ENCODE results near the gene STIP1.

DNA sequence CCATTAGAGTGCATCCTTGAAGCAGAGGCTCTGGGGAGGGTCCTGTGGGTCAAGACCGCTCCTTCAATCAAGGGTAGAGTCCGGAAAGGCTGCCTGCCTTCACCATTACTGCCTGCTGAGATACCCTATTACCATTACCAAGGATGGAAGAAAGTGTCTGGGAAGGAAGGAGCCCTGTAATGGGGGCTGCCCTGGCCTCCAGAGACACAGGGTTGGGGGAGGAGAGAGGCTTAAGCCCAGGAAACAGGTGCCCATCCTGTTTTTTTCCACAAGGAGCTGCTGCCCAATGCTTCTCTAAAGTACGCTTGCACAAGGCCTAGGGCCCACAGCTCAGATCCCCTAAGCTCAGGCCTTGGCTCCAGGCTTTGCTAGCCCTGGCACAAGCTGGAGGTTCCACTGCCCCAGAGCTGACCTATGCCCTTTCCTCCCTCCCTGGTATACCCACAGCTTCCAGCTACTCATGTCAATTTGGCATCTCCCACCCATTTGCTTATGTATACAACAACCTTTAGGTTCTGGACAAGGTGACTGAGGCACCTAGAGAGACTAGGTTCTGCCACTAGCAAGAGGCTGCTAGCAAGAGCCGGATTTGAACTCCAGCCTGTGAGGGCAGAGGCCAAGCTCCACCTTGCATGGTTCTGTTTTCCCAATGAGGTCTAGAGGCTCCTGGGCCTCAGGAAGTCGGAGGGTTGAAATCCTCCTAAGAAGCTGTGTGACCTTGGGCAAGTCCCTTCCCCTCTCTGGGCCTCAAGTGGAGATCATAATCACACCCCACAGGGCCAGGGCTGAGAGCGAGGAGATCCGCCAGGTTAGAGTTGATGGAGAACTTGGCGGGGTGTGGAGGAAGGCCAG, 63.8 kb downstream of the STIP1 start:
- TF ChIP-seq EZH2 (IDR thresholded peaks at IDR 0.05) (no peak), POLR2A (IDR thresholded peaks at IDR 0.05; ENCODE audit: borderline replicate concordance, extremely low read depth, insufficient read depth, insufficient read length) (no peak), RAD21 (IDR thresholded peaks at IDR 0.05; ENCODE audit: low read depth) (no peak)
- TF ChIP-seq, protein P1, sequence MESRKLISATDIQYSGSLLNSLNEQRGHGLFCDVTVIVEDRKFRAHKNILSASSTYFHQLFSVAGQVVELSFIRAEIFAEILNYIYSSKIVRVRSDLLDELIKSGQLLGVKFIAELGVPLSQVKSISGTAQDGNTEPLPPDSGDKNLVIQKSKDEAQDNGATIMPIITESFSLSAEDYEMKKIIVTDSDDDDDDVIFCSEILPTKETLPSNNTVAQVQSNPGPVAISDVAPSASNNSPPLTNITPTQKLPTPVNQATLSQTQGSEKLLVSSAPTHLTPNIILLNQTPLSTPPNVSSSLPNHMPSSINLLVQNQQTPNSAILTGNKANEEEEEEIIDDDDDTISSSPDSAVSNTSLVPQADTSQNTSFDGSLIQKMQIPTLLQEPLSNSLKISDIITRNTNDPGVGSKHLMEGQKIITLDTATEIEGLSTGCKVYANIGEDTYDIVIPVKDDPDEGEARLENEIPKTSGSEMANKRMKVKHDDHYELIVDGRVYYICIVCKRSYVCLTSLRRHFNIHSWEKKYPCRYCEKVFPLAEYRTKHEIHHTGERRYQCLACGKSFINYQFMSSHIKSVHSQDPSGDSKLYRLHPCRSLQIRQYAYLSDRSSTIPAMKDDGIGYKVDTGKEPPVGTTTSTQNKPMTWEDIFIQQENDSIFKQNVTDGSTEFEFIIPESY (IDR thresholded peaks at IDR 0.05; ENCODE audit: extremely low read depth, insufficient replicate concordance, low read length): no peak
- TF ChIP-seq, protein P2, sequence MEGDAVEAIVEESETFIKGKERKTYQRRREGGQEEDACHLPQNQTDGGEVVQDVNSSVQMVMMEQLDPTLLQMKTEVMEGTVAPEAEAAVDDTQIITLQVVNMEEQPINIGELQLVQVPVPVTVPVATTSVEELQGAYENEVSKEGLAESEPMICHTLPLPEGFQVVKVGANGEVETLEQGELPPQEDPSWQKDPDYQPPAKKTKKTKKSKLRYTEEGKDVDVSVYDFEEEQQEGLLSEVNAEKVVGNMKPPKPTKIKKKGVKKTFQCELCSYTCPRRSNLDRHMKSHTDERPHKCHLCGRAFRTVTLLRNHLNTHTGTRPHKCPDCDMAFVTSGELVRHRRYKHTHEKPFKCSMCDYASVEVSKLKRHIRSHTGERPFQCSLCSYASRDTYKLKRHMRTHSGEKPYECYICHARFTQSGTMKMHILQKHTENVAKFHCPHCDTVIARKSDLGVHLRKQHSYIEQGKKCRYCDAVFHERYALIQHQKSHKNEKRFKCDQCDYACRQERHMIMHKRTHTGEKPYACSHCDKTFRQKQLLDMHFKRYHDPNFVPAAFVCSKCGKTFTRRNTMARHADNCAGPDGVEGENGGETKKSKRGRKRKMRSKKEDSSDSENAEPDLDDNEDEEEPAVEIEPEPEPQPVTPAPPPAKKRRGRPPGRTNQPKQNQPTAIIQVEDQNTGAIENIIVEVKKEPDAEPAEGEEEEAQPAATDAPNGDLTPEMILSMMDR (IDR thresholded peaks at IDR 0.05 in 2 of 3, conservative IDR thresholded peaks at IDR 0.05 in 1 of 3; ENCODE audit: borderline replicate concordance in 1 of 3, insufficient read depth in 1 of 3, low read depth in 2 of 3, low read length in 2 of 3): no peak

All from HCT116 (cell line).